HG02852 (cell line): ENCODE results near the gene AFAP1L1.
"Not testable (repeated sequence)": the region's sequence is repeated elsewhere in the genome, so short reads cannot be mapped to it uniquely, and the experiment has no call there.

Experiments used
- ATAC-seq: cut with Tn5 transposase; IDR thresholded peaks from one replicate; pipeline ENCODE4 v1.9.1; 2021; ENCODE audit warnings: mild to moderate bottlenecking, moderate library complexity; ENCODE audit not compliant: unreplicated experiment

Gene AFAP1L1

GRCh38 chr5:149260761-149261160, 10.9 kb upstream of the AFAP1L1 start:
- no peak for ATAC-seq

DNA sequence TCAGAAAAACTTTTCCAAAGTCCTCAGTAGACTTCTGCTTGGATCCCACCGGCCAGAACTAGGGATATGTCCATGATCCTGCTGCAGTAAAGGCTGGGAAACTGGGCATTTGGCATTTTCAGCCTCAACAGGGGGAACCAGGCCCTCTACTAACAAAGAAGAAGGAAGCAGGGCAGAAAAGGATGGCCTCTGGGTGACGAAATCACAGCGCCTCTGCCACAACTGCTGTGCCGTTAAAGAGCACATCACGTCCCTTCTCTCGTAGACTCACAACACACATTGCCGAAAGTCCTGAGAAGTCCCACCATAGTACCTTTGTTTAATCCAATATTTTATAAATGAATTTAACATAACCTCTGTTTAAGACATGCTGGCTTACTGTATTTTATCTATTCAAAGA, 10.4 kb upstream of the AFAP1L1 start:
- no peak for ATAC-seq

- no peak for ATAC-seq
Observed at GRCh38 chr5:149262315-149262714, 9.3 kb upstream of the AFAP1L1 start.

- ATAC-seq, result peak; percentile 80
Observed at GRCh38 chr5:149264439-149265067, 7.1 kb upstream of the AFAP1L1 start.

GRCh38 chr5:149265068-149265465, 6.6 kb upstream of the AFAP1L1 start:
- no peak for ATAC-seq

- ATAC-seq, result no peak
Observed at GRCh38 chr5:149265597-149265996, 6.1 kb upstream of the AFAP1L1 start.

GRCh38 chr5:149267241-149267973, 4.3 kb upstream of the AFAP1L1 start:
- no peak for ATAC-seq

GRCh38 chr5:149268928-149269557, 2.6 kb upstream of the AFAP1L1 start:
- ATAC-seq, result peak; percentile 48

DNA sequence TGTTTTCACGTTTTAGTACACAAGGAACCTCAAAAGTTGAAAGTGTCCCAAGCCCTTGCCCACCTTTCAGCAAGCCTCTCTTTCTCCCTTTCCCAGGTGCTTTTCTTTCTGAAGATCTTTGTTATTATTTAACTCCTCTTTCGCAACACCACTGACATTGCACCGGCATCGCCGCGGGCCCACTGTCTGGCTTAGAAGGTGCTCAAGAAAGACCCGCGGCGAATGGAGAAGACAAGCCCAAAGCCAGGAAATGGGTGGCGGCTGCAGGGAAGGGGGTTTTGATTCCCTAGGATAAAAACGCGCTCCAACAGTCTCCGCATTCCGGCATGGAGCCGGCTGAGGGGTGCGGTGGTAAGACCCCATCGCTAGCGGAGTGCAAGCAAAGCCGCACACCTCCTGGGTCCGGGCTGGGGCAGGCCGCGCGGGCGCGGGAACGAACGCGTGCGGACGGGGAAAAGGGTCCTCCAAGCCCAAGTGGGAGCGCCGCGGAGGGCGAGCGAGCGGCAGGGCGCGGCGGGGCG, 404 bp upstream of the AFAP1L1 start:
- no peak for ATAC-seq

DNA sequence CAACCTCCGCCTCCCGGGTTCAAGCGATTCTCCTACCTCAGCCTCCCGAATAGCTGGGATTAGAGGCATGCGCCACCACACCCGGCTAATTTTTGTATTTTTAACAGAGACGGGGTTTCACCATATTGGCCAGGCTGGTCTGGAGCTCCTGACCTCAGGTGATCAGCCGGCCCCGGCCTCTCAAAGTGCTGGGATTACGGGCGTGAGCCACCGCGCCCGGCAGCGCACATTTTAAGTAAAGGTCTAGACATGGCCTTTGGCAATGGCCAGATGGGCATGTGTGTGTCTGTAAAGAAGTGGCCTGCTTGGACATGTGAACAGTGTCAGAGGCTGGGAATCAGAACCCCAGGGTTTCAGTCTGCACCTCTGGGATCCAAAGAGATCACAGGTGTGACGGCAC, 1.1 kb downstream of the AFAP1L1 start:
- not testable (repeated sequence) for ATAC-seq

GRCh38 chr5:149273237-149273636, 1.6 kb downstream of the AFAP1L1 start:
- ATAC-seq, result no peak

DNA sequence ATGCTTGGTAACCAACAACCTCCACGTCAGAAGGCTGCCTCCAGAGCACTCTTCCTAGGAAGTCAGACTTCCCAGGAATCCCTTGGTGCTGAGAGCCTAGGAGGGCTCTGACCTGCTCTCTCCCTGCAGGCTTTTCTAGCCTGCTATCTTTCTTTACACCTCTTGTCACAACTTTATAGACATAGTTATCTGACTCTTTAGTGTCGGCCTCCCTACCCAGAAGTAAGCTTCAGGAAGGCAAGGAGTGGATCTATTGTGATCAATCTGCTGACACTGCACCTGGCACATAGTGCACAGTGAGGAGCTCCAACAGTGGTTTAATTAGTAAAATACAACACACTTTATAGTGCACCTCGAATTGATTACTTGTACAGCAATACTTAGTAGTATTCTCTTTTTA, 2.3 kb downstream of the AFAP1L1 start:
- no peak for ATAC-seq

DNA sequence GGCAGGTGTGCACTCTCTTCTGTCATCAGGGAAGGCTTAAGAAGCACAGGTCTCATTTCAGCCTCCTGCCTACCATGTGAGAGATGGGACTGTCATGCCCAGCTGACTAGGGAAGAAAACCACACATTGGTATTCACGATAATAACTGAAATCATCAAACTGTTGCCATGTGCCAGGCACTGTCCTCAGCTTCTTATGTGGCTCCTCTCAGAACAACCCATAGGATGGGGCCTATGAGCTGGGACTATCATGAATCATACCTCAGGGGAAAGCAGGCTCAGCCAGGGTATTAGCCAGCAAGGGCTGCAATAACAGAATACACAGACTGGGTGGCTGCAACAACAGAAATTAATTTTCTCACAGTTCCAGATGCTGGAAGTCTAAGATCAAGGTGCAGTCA, 3.3 kb downstream of the AFAP1L1 start:
- ATAC-seq, result no peak

GRCh38 chr5:149277801-149278200, 6.1 kb downstream of the AFAP1L1 start:
- ATAC-seq, result no peak

GRCh38 chr5:149278451-149279210, 7.0 kb downstream of the AFAP1L1 start:
- ATAC-seq, result no peak

- no peak for ATAC-seq
Observed at GRCh38 chr5:149279661-149280060, 8.0 kb downstream of the AFAP1L1 start.

DNA sequence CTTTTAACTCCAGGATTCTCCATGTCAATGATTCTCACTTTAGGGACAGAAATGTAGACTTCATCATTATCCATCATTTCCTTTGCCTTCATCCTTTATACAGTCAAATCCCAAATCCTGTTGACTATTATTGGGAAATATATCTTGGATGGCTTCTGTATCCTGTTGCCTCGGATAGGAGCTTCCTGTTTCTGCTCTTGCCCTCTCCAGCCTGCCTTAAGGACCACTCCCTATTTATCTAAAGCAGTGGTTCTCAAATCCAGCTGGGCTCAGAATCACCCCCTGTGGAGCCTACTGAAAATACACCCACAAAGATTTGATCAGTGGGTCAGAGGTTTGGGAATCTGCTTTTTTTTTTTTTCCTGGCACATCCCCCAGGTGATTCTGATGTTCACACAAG, 8.5 kb downstream of the AFAP1L1 start:
- ATAC-seq, result no peak

GRCh38 chr5:149280802-149281201, 9.1 kb downstream of the AFAP1L1 start:
- no peak for ATAC-seq

GRCh38 chr5:149282027-149282965, 10.6 kb downstream of the AFAP1L1 start:
- no peak for ATAC-seq

GRCh38 chr5:149282966-149283332, 11.3 kb downstream of the AFAP1L1 start:
- no peak for ATAC-seq
